Measurements from ENCODE around the gene BST1. TPM values are rescaled to one million over a fixed set of nuclear protein-coding genes. Genes with fewer than 3 reads are reported as not detected.

Gene BST1
- total and polyA plus RNA-seq, 2 experiments from 2014 or later, result 0.99 to 1.8 TPM

- Histone ChIP-seq H3K4me3 (peak within 1 kb of the TSS; percentile 76), H3K79me2 (replicated peaks; ENCODE audit: insufficient read depth) (peaks cover 64% of the 10 kb centered on the region), H2AFZ (no peak within 1 kb of the TSS), H3K36me3 (ENCODE audit: insufficient read depth) (no peaks in the 10 kb centered on the region; the same call in 1 of the 2 replicates), H3F3A (replicated peaks; ENCODE audit: low read depth) (no peaks in the 10 kb centered on the region), H4K20me1 (replicated peaks; ENCODE audit: insufficient read depth) (no peaks in the 10 kb centered on the region), H3K27ac (ENCODE audit: low read depth) (peak within 1 kb of the TSS; percentile 98), H3K9me2 (ENCODE audit: insufficient read depth) (no peaks in the 10 kb centered on the region), H3K27me3 (ENCODE audit: insufficient read depth) (no peaks in the 10 kb centered on the region), H3K4me1 (ENCODE audit: insufficient read depth) (peaks cover 54% of the 10 kb centered on the region), H3K4me2 (peak within 1 kb of the TSS; percentile 79)
- DNase-seq (ENCODE audit: low spot score), result peak; percentile 100
- TF ChIP-seq JUNB (IDR thresholded peaks at IDR 0.05; ENCODE audit: unreplicated experiment), result no peak
- no peak for TF ChIP-seq EZH2phosphoT487 (IDR thresholded peaks at IDR 0.05; ENCODE audit: unreplicated experiment)
- peak; percentile 15; the same call in 1 of the 2 replicates for TF ChIP-seq ETS1 (IDR thresholded peaks at IDR 0.05)
- TF ChIP-seq CTCF (conservative IDR thresholded peaks at IDR 0.05; ENCODE audit: low read depth in 2 of 2), result 0 out of 4 replicates have a peak, but pooled peaks of 1 of the 2 experiments have one; percentile 3
- peak; percentile 64; the same call in 1 of the 2 replicates for TF ChIP-seq CREB1 (CRISPR knock-in tag; IDR thresholded peaks at IDR 0.05; ENCODE audit: low read depth)
- TF ChIP-seq POLR2AphosphoS5 (IDR thresholded peaks at IDR 0.05; ENCODE audit: low read depth), result peak; percentile 87
- peaks cover 25% of the 10 kb centered on the region for H3K36me3 Mint-ChIP-seq (ENCODE audit: low read depth)
- H3K4me3 Mint-ChIP-seq, result peak within 1 kb of the TSS; percentile 100
- peak within 1 kb of the TSS; percentile 99 for H3K27ac Mint-ChIP-seq
- peaks cover 49% of the 10 kb centered on the region for H3K4me1 Mint-ChIP-seq
- ATAC-seq, result peak; percentile 91
- peaks cover 11% of the 10 kb centered on the region for H3K27me3 Mint-ChIP-seq (ENCODE audit: insufficient read depth, low read depth, poor library complexity)
- H3K9me3 Mint-ChIP-seq, result no peaks in the 10 kb centered on the region; the same call in 2 of the 3 replicates
Measured at GRCh38 chr4:15681372-15682241, 21.3 kb upstream of the BST1 start, which contains the start of gene FAM200B. Gene FAM200B (plus strand): TSS chr4:15681827. CDS start chr4:15686978, 5,151 bp downstream.

- DNase-seq (ENCODE audit: low spot score) (no peak), ATAC-seq (no peak)
- Histone ChIP-seq H3K9me2 (ENCODE audit: insufficient read depth) (no peaks in the 10 kb centered on the region), H3K79me2 (replicated peaks; ENCODE audit: insufficient read depth) (peaks cover 55% of the 10 kb centered on the region), H3K27ac (ENCODE audit: low read depth) (peak overlapping the region; percentile 98), H4K20me1 (replicated peaks; ENCODE audit: insufficient read depth) (no peaks in the 10 kb centered on the region), H3K4me1 (ENCODE audit: insufficient read depth) (peaks cover 45% of the 10 kb centered on the region), H3K4me3 (peak overlapping the region; percentile 76), H3K27me3 (ENCODE audit: insufficient read depth) (no peaks in the 10 kb centered on the region), H2AFZ (no peak overlapping the region), H3F3A (replicated peaks; ENCODE audit: low read depth) (no peaks in the 10 kb centered on the region), H3K4me2 (peak overlapping the region; percentile 79), H3K36me3 (ENCODE audit: insufficient read depth) (no peaks in the 10 kb centered on the region; the same call in 1 of the 2 replicates)
- Mint-ChIP-seq H3K27me3 (ENCODE audit: insufficient read depth, low read depth, poor library complexity) (peaks cover 11% of the 10 kb centered on the region), H3K27ac (peak overlapping the region; percentile 99), H3K9me3 (no peaks in the 10 kb centered on the region; the same call in 2 of the 3 replicates), H3K36me3 (ENCODE audit: low read depth) (peaks cover 31% of the 10 kb centered on the region), H3K4me1 (peaks cover 45% of the 10 kb centered on the region), H3K4me3 (peak overlapping the region; percentile 100)
- TF ChIP-seq EZH2phosphoT487 (IDR thresholded peaks at IDR 0.05; ENCODE audit: unreplicated experiment) (no peak), ETS1 (IDR thresholded peaks at IDR 0.05) (no peak), NANOG (IDR thresholded peaks at IDR 0.05; ENCODE audit: borderline replicate concordance) (no peak), ZNF331 (CRISPR knock-in tag; IDR thresholded peaks at IDR 0.05; ENCODE audit: low read depth) (no peak), JUNB (IDR thresholded peaks at IDR 0.05; ENCODE audit: unreplicated experiment) (no peak)
Measured at GRCh38 chr4:15682242-15683142, 20.4 kb upstream of the BST1 start.

Data from GM23338 (cell line).